ENCODE measurements around the gene STRN4.

STRN4 gene

GRCh38 chr19:46726551-46726950 lies 19.7 kb downstream of the STRN4 start:
- H3K27me3 ChIP-seq (ENCODE audit: insufficient read depth, low read depth, severe bottlenecking): no peaks in the 10 kb centered on the region
- H3K9me3 ChIP-seq (ENCODE audit: severe bottlenecking): no peaks in the 10 kb centered on the region
- H3K4me3 ChIP-seq (ENCODE audit: low read depth, low read length): no peak overlapping the region
- no peak for DNase-seq
- H3K36me3 ChIP-seq: peaks cover 95% of the 10 kb centered on the region
- no peak overlapping the region for H3K27ac ChIP-seq
- TF ChIP-seq CTCF (IDR thresholded peaks at IDR 0.05; ENCODE audit: low read depth, low read length): no peak

GRCh38 chr19:46725859-46726393 lies 20.3 kb downstream of the STRN4 start:
- Histone ChIP-seq H3K9me3 (ENCODE audit: severe bottlenecking) (no peaks in the 10 kb centered on the region), H3K27me3 (ENCODE audit: insufficient read depth, low read depth, severe bottlenecking) (no peaks in the 10 kb centered on the region), H3K27ac (no peak overlapping the region), H3K36me3 (peaks cover 98% of the 10 kb centered on the region), H3K4me3 (ENCODE audit: low read depth, low read length) (no peak overlapping the region)
- no peak for DNase-seq
- no peak for TF ChIP-seq CTCF (IDR thresholded peaks at IDR 0.05; ENCODE audit: low read depth, low read length)

GRCh38 chr19:46725036-46725820 lies 21.0 kb downstream of the STRN4 start:
- Histone ChIP-seq H3K36me3 (peaks cover 98% of the 10 kb centered on the region), H3K27me3 (ENCODE audit: insufficient read depth, low read depth, severe bottlenecking) (no peaks in the 10 kb centered on the region), H3K27ac (no peak overlapping the region), H3K9me3 (ENCODE audit: severe bottlenecking) (no peaks in the 10 kb centered on the region), H3K4me3 (ENCODE audit: low read depth, low read length) (no peak overlapping the region)
- TF ChIP-seq CTCF (IDR thresholded peaks at IDR 0.05; ENCODE audit: low read depth, low read length): no peak
- DNase-seq: no peak

- Histone ChIP-seq H3K4me3 (ENCODE audit: low read depth, low read length) (no peak overlapping the region), H3K36me3 (peaks cover 98% of the 10 kb centered on the region), H3K27ac (no peak overlapping the region), H3K27me3 (ENCODE audit: insufficient read depth, low read depth, severe bottlenecking) (no peaks in the 10 kb centered on the region), H3K9me3 (ENCODE audit: severe bottlenecking) (no peaks in the 10 kb centered on the region)
- TF ChIP-seq CTCF (IDR thresholded peaks at IDR 0.05; ENCODE audit: low read depth, low read length): no peak
- DNase-seq: no peak
Measured at GRCh38 chr19:46724468-46724867, 21.8 kb downstream of the STRN4 start.

GRCh38 chr19:46723471-46723870 lies 22.8 kb downstream of the STRN4 start:
- Histone ChIP-seq H3K4me3 (ENCODE audit: low read depth, low read length) (no peak overlapping the region), H3K27ac (no peak overlapping the region), H3K36me3 (peaks cover 91% of the 10 kb centered on the region), H3K27me3 (ENCODE audit: insufficient read depth, low read depth, severe bottlenecking) (no peaks in the 10 kb centered on the region), H3K9me3 (ENCODE audit: severe bottlenecking) (no peaks in the 10 kb centered on the region)
- no peak for TF ChIP-seq CTCF (IDR thresholded peaks at IDR 0.05; ENCODE audit: low read depth, low read length)
- no peak for DNase-seq
